Muscle of back (tissue), 11 donors: Measurements from ENCODE around the gene CDC16. TPM values are rescaled to one million over a fixed set of nuclear protein-coding genes. Genes with fewer than 3 reads are reported as not detected.
"Not testable (repeated sequence)": the region's sequence is repeated elsewhere in the genome, so short reads cannot be mapped to it uniquely, and the experiment has no call there.

Source experiments
- DNase-seq, 3 donors: peaks; one replicate each; pipeline versions ENCODE4 v3.0.0 to v3.0.0-alpha.2; 2013
- polyA plus RNA-seq, 10 donors: library from polyadenylated mRNA; unstranded; fragments of 120-200 nt; gene quantifications; one replicate each; pipeline ENCODE4 v1.2.1, GENCODE V29; 2013; ENCODE audit not compliant: insufficient read length in 10 of 10

CDC16 gene
- polyA plus RNA-seq, 10 donors = 59.8 to 101 (median 75.5) TPM

DNA sequence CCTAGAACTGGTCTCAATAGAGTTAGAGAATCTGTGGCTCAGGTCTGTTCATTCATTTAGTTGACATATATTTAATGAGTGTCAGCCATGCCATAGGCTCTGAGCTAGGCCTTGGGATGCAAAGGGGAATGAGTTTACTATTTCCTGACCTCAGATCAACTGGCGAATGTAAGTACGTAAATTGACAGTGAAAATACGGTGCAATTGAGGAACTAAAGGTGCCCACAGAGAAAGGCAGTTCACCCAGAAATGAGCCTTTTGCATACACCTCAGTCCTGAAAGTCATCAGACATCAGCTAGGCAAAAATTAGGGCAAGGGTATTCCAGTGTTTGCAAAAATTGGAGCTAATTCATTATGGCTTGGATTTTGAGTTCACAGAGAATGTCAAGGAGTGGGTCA is 26.1 kb downstream of the CDC16 start:
- DNase-seq = no peak

DNA sequence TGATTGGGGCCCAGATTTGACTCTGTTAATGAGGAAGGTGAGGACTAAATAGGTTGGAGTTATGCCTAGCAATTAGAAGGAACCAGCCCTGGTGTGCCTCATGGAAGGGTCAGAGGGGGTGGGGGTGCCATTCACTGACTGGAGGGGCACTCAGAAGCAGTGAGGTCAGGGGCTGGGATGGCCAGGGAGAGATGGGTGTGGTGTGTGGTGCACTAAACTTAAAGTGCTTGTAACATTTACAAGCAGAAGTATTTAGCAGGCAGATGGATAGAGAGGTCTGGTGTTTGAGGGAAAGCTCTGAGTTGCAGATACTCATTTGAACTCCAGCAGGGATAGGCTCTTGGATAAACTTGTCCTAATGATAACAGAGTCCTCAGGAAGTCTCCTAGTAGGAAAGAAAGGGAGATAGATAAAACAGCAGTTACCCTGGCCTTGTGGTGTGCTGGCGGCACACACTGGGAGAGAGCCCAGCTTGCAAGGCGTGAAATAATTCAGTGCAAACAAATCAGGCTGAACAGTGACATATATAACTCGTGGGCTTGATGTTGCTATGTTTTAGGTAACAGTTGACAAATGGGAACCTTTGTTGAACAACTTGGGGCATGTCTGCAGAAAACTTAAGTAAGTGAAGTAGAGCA is 26.8 kb downstream of the CDC16 start:
- no peak for DNase-seq

DNA sequence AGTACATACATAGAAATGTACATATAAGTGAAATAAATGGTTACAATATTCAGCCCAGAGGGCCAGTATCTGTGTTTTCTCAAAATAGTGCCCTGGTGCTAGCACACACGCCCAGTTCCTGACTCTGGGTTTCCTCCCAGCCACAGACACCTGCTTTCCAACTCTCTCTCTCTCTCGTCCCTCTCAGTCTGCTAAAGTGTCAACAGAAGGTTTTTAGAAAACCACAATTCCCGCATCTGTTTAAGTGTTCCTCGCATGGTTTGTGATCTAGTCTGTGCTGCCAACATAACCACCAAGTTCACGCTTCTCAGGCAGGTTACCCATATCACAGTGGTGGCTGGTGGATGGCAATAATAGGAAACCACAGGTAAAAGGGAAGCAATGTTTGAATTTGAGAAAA is 28.9 kb downstream of the CDC16 start:
- no peak for DNase-seq

DNA sequence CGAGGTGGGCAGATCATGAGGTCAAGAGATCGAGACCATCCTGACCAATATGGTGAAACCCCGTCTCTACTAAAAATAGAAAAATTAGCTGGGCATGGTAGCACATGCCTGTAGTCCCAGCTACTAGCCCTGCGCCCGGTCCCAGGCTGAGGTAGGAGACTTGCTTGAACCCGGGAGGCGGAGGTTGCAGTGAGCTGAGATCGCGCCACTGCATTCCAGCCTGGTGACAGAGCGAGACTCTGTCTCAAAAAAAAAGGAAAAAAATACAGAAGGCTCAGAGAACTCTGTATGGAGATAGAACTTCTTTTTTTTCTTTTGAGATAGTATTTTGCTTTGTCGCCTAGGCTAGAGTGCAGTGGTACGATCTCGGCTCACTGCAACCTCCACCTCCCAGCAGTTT is 29.6 kb downstream of the CDC16 start:
- not testable (repeated sequence) for DNase-seq

DNA sequence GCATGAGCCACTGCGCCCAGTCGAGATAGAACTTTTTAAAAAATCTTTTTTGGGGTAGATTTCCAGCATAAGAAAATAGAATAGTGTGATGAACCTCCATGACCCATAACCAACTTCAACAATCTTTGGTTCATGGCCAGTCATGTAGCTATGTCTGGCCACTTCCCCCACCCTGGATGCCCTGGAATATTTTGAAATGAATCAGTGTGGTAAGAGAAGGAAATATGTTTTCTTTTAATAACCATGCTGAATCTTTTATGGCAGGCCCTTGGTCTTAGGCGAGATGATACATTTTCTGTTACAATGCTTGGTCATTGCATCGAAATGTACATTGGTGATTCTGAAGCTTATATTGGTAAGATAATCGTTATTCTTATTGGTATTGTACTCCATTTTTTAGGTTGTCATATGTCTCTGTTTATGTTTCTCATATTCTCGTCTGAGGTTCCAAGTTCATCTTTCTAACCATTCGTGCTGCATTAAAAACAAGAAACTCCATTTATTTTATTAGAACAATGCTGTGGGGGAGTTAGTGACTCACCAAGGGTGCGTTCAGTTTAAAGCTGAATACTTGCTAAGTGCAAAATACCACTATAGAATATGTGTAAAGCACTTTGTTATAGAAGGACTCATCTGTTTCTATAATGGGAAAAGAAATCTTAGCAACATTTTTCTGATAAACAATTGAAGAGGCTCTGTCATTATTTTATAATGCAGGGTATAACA is 30.4 kb downstream of the CDC16 start:
- peak in 1 of 3 donors; percentile 70 for DNase-seq

DNA sequence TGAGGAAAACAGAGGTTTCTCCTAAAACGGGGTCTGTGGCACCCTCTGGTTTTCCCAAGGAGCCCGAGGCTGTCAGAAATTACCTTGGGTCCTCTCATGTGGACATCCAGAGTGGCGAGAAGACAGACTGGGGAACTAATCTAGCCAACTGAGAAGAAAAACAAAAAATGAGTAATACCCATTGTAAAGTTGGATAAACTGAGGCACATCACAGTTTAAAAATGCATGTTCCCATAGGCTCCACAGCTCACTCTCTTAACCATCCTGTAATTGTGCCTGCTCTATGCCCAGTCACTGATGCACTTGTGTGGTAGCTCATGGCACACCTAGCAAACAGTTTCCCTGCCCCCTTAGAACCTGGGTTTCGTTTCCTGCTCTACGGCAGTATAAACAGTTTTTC is 31.5 kb downstream of the CDC16 start:
- DNase-seq = no peak

DNA sequence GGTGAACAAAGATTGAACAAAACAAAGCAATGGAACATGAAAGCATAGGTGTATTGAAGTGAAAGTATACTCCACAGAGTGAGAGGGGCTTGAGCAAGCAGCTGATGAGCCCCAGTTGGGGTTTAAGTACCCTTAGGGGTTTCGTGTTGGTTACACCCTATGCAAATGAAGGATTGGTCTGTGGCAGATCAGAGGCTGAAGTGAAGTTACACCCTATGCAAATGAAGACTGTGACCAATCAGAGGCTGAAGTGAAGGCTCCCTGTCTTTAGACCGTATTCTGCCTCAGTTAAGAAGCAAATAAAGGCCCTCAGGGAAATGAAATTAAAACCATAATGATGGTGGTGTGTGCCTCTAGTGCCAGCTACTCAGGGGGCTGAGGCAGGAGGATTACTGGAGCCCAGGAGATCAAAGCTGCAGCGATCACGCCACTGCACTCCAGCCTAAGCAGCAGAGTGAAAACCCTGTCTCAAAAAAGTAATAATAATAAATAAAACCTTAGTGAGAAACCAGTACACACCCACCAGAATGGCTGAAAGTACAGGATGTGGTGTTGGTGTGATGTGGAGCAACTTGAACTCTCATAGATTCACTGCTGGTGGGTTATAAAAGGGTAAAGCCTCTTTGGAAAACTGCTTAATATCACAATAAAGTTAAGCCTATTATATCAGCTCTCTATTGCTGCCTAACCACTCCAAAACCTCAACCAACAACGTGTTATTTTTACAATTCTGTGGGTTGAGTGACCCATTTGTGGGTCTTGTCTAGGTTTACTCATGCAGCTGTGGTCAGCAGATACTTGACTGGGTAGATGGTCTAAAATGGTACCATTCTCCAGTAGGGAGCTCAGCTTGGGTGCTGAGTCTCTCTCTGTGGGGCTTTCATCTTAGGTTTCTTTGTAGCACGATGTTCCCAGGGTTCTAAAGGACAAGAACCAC is 33.9 kb downstream of the CDC16 start:
- no peak for DNase-seq

DNA sequence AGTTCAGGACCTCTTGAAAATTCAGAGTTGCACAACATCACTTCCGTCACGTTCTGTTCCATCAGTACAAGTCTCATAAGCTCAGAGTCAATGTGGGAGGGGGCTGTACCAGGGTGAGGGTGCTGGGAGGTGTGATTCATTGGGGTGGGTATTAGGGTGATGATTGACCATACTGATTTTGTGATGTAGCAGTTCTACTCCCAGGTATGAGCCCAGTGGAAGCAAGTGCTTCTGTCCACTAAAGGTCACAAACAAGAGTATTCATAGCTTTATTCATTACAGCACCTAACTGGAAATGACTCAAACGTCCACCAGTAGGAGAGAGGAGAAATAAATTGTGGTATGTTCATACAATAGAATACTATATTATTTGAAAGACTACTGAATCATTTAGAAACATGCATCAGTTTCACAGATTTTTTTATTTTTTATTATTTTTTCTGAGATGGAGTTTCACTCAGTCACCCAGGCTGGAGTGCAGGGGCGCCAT is 34.6 kb downstream of the CDC16 start:
- no peak for DNase-seq

DNA sequence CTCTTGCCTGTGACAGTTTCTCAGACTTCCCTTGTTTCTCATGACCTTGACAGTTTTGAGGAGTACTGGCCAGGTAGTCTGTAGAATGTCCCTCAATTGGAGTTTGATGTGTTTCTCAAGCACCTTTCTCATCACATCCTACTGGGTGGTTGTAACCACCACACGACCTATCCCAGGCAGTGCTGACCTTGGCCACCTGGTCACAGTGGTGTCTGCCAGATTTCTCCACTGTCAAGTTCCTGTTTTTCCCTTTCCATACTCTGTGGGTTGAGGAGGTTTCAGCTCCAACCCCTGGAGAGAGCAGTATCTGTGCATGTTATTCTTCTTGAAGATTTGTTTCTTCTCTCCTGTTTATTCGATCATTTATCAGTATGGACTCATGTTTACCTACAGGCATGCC is 38.3 kb downstream of the CDC16 start:
- DNase-seq = no peak

DNA sequence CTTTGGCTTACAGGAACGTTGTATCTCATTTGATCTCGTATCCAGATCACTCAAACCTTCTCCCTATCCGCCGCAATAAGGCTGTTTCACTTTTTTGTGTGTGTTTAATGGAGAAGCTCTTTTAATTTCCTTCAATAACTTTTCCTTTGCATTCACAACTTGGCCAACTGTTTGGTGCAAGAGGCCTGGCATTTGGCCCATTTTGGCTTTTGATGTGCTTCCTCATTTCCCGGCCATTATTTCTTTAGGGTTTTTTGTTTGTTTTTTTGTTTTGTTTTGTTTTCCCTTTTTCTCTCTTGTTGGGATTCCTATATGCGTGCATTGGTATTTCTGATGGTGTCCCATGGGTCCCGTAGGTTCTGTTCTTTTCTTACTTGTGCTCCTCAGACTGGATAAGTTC is 40.6 kb downstream of the CDC16 start:
- no peak for DNase-seq

DNA sequence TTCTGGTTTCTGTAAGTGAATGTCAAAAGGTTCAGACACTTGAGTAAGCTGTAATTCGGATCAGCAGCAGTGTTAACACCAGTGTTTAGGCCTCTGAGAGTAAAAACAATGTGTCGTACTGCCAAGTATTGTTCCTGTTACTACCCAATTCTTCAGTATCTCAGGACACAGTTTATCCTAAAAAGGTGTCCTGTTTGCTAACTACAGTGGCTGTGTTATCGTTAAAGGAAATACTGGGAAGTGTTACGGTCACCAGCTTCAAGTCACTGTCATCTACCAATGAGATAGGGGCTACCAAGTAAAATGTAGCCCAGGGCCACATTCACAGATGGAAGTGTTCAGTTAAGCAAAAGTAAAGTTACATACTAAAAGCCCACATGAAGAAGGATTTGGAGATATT is 44.4 kb downstream of the CDC16 start:
- no peak for DNase-seq

DNA sequence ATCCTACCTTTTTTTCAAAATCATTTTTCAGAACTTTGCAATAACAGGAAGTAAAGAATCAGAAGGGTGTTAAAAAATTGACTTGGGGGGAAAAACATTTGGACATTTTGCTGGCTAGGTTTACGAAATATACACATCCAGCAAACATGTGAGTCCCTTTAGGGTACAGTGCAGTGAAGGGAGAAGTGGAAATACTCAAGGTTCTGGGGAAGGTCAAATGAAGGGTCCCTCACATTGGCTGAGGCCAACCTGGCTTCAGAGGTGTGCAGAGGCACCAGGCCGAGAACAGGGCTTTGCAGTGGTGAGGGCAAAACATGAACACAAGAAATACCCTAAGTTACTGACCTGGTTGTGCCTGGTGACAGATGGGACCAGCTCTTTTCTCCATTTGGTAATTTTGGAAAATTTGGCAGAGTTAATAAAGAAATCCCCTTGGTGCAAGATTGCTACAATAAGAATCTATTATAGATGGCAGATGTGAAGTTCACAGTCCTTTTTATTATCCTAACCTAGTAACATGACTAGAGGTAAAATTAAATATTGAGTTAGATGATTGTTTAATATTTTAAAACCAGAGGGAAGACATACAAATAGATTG is 45.2 kb downstream of the CDC16 start:
- no peak for DNase-seq

DNA sequence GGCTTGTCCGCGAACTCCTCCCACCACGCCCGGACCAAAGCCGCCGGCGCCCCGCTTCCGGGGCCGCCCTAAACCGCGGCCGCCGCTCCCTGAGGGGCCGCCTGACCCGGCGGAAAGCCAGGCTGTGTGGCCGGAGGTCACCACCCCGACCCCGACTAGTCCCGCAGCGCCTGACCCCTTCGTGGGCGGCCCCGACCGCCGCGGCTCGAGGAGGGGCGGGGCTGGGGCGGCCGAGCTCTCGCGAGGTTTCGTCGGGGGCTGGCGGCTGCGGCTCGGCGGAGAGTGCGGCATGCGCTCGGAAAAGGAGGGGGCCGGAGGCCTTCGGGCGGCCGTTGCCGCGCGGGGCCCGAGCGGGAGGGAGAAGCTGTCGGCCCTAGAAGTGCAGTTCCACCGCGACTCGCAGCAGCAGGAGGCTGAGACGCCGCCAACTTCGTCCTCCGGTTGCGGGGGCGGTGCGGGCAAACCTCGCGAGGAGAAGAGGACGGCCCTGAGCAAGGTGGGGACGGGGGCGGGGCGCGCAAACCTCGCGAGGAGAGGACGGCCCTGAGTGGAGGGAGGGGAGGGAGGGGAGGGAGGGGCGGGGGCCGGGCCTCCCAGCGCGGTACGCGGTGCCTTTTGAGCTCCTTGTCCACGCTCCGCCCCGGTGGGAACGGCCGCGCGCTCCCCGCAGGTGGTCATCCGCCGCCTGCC is 46.8 kb downstream of the CDC16 start, which contains the start of gene UPF3A:
TSS of gene UPF3A (plus strand) at position 251 of the 690 bp plus-strand sequence. CDS start at position 290, 39 bp downstream.
- peak; percentile 93 to 99 (median 96) for DNase-seq

DNA sequence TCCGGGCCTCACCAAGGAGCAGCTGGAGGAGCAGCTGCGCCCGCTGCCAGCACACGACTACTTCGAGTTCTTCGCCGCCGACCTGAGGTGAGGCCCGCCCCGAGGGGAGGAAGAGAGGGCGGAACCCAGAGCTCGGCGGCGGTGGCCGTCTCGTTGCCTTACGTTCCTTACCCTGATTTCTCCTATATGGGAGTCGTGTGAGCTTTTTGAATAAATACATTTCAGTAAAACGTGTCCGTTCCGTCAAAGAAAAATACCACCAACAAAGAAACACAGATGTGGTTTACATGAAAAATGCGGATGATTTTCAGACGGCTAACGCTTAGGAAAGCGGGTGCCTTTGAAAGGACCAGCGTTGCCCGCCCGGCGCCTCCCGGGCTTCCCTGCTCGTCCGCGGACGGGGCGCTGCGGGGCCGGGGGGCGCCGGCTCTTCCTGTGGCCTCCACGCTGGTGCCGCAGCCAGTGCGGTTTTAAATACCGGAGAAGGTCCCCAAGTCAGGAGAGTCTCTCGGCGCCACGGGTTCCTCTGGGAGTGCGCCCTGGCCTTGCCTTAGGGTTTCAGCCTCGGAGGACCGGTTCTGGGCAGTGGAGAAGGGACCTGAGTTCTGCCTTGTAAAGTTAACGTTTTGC is 47.5 kb downstream of the CDC16 start:
- DNase-seq = peak; percentile 60 to 93 (median 77)

DNA sequence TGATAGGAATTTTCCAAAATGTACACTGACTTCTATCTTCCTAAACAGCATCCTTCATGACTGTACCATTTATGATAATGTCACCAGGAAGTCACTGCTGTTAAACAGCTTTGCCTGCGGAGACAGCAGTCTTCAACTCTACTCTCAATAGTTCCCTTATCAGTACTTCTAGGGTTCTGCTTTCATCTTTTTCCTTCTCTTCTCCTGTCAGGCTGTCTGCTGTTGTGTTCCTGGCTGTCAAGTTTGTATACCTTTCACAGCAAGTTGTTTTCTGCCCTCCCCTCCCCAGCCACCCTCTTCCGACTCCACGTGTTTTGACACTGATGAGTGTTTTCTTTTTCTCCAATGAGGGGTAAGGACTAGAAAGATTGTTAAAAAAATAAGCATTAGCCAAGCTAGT is 48.9 kb downstream of the CDC16 start:
- DNase-seq = no peak

DNA sequence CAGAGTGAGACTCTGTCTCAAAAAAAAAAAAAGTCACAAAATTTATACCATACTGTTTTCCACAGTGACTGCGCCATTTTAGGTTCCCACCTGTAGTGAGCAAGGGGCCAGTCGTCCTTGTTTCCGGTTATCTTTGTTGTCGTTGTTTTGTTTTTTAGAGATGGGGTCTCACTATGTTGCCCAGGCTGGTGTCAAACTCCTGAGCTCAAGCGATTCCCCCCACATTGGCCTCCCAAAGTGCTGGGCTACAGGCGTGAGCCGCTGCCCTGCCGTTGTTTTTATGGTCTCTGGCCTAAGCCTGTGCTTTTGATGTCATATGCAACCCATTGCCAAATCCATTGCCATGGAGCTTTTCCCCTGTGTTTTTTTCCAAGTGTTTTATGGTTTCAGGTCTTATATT is 50.0 kb downstream of the CDC16 start:
- no peak for DNase-seq

DNA sequence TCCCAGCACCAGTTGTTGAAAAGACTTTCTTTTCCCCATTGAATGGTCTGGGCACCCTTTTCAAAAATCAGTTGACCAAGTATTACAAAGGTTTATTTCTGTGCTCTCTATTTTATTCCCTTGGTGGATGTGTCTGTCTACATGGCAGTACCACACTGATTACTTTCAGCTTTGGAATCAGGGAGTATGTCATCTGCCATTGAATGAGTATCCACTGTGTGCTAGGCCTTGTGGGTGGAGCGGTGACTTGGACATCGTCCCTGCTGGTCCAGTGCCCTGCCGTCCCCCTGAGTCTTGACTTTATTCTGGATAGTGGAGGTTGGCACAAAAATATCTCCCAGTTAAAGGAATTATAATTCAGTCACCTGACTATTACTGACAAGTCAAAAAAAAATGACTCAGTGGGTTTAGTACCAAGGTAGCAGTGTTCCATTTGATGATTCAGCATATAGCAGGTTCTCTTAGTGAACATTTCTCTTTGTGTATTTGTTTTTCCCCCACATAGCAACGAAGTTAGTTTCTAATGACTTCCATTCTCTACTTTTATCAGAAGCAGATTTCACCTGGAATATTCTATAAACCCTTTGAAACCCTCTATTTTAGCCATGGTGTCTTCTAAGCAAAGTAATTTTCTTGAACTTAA is 50.6 kb downstream of the CDC16 start:
- DNase-seq = no peak

DNA sequence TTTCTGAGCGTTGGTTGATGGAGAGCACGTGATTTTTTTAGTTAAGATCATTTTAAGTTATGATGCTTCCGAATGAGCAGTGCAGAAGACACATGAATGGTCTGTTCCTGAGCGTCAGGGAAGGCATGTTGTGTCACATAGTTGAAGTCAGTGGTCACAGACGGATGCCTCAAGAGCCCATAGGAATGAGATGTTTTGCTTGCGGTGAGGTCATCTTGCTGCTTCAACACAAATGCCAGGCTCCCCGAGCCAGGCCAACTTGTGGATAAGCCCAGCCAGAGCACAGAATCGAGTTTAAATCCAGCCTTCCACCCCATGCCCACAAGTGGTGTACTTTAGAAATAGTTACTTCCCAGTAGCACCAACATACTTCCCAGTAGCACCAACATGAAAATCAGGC is 52.1 kb downstream of the CDC16 start:
- DNase-seq = no peak

DNA sequence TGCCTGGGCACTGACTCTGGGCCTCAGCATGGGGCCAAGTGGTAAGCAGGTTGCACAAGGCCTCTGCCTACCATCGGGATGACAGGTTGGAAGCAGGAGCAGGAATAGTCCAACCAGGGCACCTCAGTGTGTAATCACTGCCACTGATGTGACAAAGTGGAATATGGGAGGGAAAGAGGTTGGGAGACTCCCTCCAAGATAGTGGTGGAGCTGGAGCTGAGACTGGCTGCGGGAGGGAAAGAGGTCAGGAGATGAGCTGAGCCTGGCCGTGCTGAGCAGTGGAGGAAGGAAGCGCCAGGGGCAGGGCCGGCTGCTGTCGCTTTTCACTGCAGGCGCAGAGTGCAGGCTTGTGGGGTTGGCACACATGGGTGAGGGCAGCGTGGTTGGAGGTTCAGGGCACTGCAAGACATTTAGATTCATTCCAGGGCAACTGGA is 53.5 kb downstream of the CDC16 start:
- no peak for DNase-seq

DNA sequence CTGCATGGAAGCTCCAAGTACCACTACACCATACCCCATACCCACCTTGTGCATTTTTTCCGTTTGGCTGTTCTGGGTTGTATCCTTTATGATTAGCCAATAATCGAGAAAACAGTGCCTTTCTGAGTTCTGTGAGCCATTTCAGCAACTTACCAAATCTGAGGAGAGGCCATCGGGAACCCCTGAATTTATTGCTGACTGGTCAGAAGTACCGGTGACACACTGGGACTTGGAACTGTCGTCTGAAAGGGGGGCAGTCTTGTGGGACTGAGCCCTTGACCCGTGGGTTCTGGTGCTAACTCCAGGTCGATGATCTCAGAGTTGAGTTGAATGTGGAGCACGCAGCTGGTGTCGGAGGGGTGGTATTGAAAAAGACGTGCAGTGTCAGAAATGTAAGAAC is 61.8 kb downstream of the CDC16 start:
- no peak for DNase-seq
